ENCODE data around the gene MRPS35. TPM values are rescaled to one million over a fixed set of nuclear protein-coding genes. Genes with fewer than 3 reads are reported as not detected.

The MRPS35 gene
- total RNA-seq, 2 donors from 2014 or later, result 41.5 to 56.0 TPM

- H3K27me3 ChIP-seq, result no peaks in the 10 kb centered on the region
- H3K9me3 ChIP-seq, result no peaks in the 10 kb centered on the region
- no peak for DNase-seq (ENCODE audit: low spot score)
- H3K4me1 ChIP-seq, result no peaks in the 10 kb centered on the region
- no peak overlapping the region for H3K4me3 ChIP-seq
- peaks cover 7% of the 10 kb centered on the region for H3K36me3 ChIP-seq
- H3K27ac ChIP-seq, result peak overlapping the region; percentile 29 to 54
- TF ChIP-seq CTCF (IDR thresholded peaks at IDR 0.05), result no peak
Measured at GRCh38 chr12:27747111-27747820, 36.6 kb downstream of the MRPS35 start.

GRCh38 chr12:27751386-27752047 lies 40.9 kb downstream of the MRPS35 start:
- TF ChIP-seq CTCF (IDR thresholded peaks at IDR 0.05), result no peak
- H3K27me3 ChIP-seq, result no peaks in the 10 kb centered on the region
- no peaks in the 10 kb centered on the region for H3K9me3 ChIP-seq
- no peak overlapping the region for H3K4me3 ChIP-seq
- no peak for DNase-seq (ENCODE audit: low spot score)
- no peaks in the 10 kb centered on the region for H3K4me1 ChIP-seq
- no peak overlapping the region for H3K27ac ChIP-seq
- H3K36me3 ChIP-seq, result peaks cover 23% of the 10 kb centered on the region

GRCh38 chr12:27754795-27755194 lies 44.2 kb downstream of the MRPS35 start:
- no peaks in the 10 kb centered on the region for H3K27me3 ChIP-seq
- TF ChIP-seq CTCF (IDR thresholded peaks at IDR 0.05), result no peak
- DNase-seq (ENCODE audit: low spot score), result no peak
- H3K4me1 ChIP-seq, result no peaks in the 10 kb centered on the region
- H3K27ac ChIP-seq, result no peak overlapping the region
- H3K9me3 ChIP-seq, result no peaks in the 10 kb centered on the region
- H3K36me3 ChIP-seq, result peaks cover 25% of the 10 kb centered on the region
- H3K4me3 ChIP-seq, result no peak overlapping the region

- no peaks in the 10 kb centered on the region for H3K9me3 ChIP-seq
- no peak for TF ChIP-seq CTCF (IDR thresholded peaks at IDR 0.05)
- H3K27ac ChIP-seq, result no peak overlapping the region
- no peaks in the 10 kb centered on the region for H3K4me1 ChIP-seq
- H3K36me3 ChIP-seq, result peaks cover 25% of the 10 kb centered on the region
- H3K27me3 ChIP-seq, result no peaks in the 10 kb centered on the region
- DNase-seq (ENCODE audit: low spot score), result no peak
- H3K4me3 ChIP-seq, result no peak overlapping the region
Measured at GRCh38 chr12:27756670-27757195, 46.1 kb downstream of the MRPS35 start.

GRCh38 chr12:27762757-27763156 lies 52.1 kb downstream of the MRPS35 start:
- H3K4me1 ChIP-seq, result no peaks in the 10 kb centered on the region
- no peaks in the 10 kb centered on the region for H3K27me3 ChIP-seq
- no peak overlapping the region for H3K27ac ChIP-seq
- no peak for DNase-seq (ENCODE audit: low spot score)
- no peak overlapping the region for H3K4me3 ChIP-seq
- no peak for TF ChIP-seq CTCF (IDR thresholded peaks at IDR 0.05)
- H3K9me3 ChIP-seq, result no peaks in the 10 kb centered on the region
- no peaks in the 10 kb centered on the region for H3K36me3 ChIP-seq
